ENCODE measurements around the gene SMIM23. TPM values are rescaled to one million over a fixed set of nuclear protein-coding genes. Genes with fewer than 3 reads are reported as not detected.

Gene SMIM23
- total RNA-seq, result not detected in 2 replicates

DNA sequence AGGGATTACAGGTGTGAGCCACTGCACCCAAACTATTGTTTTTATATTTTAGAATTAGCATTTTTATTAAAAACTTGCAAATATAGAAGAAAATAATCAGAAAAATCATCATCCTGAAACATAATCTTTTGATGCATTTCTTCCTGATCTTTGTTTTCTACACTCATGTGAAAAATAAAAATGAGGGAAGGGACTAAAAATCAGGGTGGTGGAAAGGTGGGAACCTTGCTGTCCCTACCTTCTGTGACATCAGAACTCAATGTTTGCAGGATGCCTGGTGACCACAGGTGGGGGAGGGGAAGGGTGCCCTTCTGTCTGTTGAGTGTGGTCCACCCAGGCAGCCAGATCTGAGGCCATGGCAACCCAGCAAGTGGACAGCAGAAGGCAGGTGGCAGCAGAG, at the start of gene SMIM23:
SMIM23 (plus strand) TSS at position 301 of the 400 bp plus-strand sequence; CDS start at position 356, 55 bp downstream.

Other genes starting within 250 kb of the SMIM23 start
- gene FBXW11, start 220.8 kb downstream of the SMIM23 start, total RNA-seq, result 32.0 and 47.1 TPM in 2 replicates

Data from hair follicular keratinocyte (primary cell).